GM19023 (cell line): ENCODE data around the gene NUP35.
"Not testable (repeated sequence)": the region's sequence is repeated elsewhere in the genome, so short reads cannot be mapped to it uniquely, and the experiment has no call there.

Experiments
- ATAC-seq: cut with Tn5 transposase; IDR thresholded peaks from one replicate; pipeline ENCODE4 v1.9.1; 2021; ENCODE audit warnings: mild to moderate bottlenecking, moderate library complexity; ENCODE audit not compliant: unreplicated experiment

The NUP35 gene

GRCh38 chr2:183126635-183127034 lies 2.4 kb downstream of the NUP35 start:
- no peak for ATAC-seq

- ATAC-seq: no peak
These were observed 9.8 kb downstream of the NUP35 start for GRCh38 chr2:183134016-183134415.

DNA sequence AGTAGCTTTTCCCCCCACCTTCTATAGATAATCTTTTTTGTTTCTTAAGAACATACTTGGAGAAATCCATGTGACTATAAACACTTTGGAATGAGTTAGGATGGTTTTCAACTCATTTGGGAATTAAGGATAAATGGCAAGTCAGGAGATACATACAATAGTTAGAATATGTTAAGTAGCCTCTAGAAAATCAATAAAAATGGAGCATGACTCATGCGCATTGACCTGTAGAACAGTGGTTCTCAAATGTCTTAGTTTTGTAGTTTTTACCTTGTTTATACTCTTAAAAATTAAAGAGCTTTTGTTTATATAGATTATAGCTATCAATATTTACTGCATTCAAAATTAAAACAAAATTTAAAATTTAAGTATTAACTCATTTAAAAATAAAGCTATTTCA lies 24.7 kb downstream of the NUP35 start:
- no peak for ATAC-seq

- ATAC-seq: no peak
These were observed 25.2 kb downstream of the NUP35 start for GRCh38 chr2:183149489-183149888.

DNA sequence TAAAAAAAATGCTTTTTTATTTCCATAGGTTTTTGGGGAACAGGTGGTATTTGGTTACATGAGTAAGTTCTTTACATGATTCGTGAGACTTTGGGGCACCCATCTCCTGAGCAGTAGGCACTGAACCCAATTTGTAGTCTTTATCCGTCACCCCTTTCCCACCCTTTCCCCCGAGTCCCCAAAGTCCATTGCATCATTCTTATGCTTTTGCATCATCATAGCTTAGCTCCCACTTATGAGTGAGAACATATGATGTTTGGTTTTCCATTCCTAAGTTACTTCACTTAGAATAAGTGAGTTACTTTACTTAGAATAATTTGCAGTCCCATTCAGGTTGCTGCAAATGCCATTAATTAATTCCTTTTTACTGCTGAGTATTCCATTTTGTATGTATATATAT lies 28.0 kb downstream of the NUP35 start:
- ATAC-seq: not testable (repeated sequence)

DNA sequence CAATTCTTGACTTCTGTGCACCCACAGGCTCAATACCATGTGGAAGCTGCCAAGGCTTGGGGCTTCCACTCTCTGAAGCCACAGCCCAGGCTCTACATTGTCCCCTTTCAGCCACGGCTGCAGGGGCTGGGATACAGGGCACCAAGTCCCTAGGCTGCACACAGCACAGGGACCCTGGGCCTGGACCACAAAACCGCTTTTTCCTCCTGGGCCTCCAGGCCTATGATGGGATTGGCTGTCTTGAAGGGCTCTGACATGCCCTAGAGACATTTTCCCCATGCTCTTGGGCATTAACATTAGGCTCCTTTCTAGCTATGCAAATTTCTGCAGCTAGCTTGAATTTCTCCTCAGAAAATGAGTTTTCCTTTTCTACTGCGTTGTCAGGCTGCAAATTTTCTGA lies 29.7 kb downstream of the NUP35 start:
- no peak for ATAC-seq

DNA sequence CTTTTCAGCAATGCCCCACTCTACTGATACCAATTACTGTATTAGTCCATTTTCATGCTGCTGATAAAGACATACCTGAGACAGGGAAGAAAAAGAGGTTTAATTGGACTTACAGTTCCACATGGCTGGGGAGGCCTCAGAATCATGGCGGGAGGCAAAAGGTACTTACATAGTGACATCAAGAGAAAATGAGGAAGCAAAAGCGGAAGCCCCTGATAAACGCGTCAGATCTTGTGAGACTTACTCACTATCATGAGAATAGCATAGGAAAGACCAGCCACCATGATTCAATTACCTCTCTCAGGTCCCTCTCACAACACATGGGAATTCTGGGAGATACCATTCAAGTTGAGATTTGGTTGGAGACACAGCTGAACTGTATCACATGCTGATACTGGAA lies 30.5 kb downstream of the NUP35 start:
- not testable (repeated sequence) for ATAC-seq

DNA sequence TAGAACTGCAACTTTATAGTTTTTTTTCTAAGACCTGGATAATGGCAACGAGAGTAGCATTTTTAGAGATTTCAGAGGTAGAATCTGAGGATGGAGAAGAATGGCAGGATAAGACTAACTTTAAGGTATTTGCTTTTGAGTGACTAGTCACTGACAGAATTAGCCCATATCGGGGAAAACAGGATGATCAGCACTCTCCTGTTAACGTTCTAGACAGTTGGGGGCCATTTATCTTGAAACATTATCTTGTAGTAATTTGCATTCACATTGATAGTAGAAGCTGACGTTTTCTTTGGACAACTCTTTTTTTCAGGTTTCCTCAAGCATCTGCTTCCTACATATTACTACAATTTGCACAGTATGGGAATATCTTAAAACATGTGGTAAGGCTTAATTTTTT lies 32.9 kb downstream of the NUP35 start:
- no peak for ATAC-seq

DNA sequence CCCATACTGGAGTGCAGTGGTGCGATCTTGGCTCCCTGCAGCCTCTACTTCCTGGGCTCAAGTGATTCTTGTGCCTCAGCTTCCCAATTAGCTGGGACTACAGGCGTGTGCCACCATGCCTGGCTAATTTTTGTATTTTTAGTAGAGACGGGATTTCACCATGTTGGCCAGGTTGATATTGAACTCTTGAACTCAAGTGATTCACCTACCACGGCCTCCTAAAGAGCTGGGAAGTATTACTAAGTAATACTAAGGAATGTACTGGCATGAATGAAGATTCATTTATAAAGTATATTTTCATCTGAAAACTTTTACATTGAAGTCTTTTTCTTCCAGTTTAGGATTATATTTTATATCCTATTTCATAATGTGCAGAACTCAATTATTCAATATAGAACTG lies 38.1 kb downstream of the NUP35 start:
- no peak for ATAC-seq

DNA sequence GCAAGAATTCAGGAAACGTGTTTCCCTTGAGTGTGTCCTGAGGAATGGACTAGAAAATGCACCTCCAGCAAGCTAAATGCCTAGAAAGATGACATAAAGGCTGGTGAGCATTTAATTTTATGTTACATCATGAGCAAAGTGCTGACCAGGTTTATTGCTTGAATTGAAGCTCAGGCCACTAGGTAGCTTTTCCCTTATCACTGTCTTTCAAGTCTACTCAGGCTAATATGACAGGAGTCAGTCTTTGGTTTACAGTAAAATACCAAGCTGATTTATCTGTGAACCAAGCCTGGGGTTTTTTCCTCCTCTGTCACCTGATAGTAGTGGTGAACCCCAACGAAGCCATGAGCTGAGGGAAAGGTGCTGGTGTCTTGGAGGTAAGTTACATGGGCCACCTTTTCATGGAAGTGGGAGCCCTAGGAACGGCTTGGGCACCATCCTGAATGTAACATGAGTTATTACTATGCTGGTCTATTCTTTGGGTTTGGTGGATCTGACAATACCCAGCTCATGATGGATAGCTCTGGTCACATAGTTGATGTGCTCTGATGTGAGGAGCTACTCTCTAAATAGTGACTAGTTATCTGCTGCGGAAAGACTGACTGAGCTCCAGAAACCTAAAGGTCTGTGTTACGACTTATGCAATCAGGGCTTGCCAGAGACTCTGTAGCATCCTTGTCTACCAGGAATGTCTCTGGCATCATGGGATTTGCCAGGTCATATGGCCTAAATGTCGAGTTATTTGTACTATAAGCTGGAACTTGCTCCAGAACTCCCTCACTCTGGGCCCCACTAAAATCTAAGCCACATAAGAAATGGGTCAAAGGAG lies 39.8 kb downstream of the NUP35 start:
- ATAC-seq: no peak

GRCh38 chr2:183164650-183165015 lies 40.4 kb downstream of the NUP35 start:
- no peak for ATAC-seq

DNA sequence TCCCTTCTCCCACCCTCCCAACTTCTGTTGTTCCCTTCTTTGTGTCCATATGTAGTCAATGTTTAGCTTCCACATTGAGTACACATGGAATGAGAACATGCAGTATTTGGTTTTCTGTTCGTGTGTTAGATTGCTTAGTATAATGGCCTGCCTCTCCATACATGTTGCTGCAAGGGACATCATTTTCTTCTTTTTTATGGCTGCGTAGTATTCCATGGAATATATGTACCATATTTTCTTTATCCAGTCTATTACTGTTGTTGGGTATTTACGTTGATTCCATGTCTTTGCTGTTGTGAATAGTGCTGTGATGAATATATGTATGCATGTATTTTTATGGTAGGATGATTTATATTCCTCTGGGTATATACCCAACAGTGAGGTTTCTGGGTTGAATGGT lies 42.0 kb downstream of the NUP35 start:
- ATAC-seq: no peak

DNA sequence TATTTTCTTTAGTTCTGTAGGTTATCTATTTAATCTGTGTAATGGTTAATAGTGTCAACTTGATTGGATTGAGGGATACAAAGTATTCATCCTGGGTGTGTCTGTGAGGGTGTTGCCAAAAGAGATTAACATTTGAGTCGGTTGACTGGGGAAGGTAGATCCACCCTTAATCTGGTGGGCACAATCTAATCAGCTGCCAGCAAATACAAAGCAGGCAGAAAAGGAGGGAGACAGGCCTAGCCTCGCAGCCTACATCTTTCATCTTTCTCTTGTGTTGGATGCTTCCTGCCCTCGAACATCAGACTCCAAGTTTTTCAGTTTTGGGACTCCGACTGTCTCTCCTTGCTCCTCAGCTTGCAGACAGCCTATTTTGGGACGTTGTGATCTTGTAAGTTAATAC lies 42.7 kb downstream of the NUP35 start:
- ATAC-seq: not testable (repeated sequence)

DNA sequence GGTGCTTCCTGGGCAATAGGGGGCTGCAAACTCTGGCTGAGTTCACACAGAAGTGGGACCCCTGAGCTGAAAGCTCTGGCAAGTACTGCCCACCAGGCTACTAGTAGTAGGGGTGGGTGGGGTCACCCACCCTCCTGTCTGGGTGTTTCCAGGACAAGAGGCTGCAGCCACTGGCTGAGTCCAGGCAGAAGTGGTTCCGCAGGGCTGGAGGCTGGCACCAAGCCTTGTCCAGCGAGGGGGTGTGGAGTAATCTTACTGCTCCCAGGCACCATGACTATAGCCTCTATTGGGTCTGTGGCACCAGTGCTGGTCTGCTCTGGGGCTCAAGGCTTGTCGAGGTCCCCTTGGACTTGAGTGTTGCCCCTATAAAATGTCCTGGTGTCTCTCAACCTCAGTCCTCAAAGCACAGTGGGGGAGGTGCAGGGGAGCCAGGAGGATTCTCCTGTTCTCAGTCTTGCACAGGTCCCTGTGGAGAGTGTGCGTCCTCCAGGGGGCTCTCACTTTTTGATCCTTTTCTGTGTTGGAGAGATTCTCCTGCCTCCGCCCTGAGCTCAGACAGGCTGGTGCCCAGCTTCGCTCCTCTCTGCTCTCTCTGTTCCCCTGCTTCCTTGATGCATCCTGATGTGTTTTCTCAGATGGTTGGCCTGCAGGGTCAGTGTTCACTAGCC lies 48.1 kb downstream of the NUP35 start:
- no peak for ATAC-seq

DNA sequence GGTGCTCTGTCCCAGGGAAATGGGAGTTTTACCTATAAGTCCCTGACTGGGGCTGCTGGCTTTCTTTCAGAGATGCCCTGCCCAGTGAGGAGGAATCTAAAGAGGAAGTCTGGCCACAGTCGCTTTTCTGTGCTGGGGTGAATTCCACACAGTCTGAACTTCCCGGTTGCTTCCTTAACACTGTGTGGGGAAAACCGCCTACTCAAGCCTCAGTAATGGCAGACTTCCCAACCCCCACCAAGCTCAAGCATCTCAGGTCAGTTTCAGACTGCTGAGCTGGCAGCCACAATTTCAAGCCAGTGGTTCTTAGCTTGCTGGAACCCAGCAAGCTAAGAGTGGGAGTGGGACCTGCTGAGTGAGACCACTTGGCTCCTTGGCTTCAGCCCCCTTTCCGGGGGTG lies 54.9 kb downstream of the NUP35 start:
- no peak for ATAC-seq

DNA sequence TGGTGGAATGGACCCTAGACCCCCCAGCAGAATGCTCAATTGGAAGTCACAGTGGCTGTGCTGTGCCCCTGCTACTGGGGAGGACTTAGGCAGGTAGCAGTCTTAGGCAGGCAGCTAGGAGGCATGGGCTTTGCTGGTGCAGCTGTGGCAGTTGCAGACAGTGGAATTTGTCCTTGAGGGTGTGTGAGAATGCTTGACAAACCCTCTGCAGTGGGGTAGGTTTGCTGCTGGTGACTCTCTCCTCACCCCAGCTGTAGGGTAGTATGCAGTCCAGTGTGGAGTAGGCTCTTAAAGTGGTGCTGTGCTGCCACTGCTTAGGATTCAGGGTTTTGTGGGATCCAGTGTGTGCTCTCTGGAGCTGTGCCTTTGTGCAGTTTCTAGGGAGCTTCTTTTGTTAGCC lies 61.3 kb downstream of the NUP35 start:
- no peak for ATAC-seq

GRCh38 chr2:183186296-183186695 lies 62.1 kb downstream of the NUP35 start:
- ATAC-seq: no peak

DNA sequence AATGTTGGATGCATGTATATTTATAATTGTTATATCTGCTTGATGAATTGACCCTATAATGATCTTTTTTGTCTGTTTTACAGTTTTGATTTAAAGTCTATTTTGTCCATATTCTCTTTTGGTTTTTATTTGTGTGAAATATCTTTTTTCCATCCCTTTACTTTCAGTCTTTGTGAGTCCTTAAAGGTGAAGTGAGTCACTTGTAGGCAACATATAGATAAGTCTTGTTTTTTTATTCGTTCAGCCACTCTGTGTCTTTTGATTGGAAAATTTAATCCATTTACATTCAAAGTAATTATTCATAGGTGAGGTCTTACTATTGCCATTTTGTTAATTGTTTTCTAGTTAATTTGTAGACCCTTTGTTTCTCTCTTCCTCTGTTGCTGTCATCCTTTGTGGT lies 62.5 kb downstream of the NUP35 start:
- no peak for ATAC-seq

DNA sequence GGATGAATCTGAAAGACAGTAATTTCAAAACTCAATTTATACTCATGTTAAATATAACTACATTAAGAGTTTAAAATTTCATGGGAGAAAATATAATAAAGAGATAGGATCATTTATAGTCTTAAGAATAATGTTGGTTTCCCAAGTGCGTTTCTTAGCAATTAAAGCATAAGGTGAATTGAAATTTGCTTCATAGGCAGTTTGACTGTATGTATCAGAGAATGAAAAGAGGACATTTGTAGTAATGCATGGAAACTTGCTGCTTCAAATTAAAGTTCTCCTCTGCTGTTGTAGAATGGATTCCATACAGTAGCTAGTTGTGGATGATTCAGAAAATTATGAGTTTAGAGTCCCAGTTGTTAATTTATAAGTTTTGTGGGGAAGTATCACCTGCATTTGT lies 68.1 kb downstream of the NUP35 start:
- ATAC-seq: no peak

- no peak for ATAC-seq
These were observed 69.7 kb downstream of the NUP35 start for GRCh38 chr2:183193904-183194303.

GRCh38 chr2:183195397-183195796 lies 71.2 kb downstream of the NUP35 start:
- no peak for ATAC-seq

GRCh38 chr2:183195998-183196409 lies 71.8 kb downstream of the NUP35 start:
- no peak for ATAC-seq

DNA sequence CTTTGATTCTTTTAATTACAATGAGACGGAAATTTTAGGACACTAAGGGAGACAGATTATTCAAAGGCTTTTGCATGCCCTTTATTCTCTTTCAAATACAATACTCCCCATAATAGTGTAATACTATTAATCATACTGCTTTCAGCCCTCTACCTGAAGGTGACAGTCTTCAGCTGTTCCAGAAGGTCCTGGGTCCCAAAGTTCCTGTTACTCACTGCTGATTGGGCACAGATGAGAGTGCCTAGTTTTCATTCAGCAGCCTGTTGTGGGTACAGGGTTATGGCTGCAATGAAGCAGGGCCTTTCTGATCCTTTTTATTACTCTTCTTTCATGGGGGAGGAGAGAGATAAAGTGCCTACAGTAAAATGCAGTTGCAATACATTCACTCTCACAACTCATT lies 80.2 kb downstream of the NUP35 start:
- no peak for ATAC-seq
